HG03571 (cell line): ENCODE results near the gene DNAAF8.
A peak's percentile ranks its signal among the peaks of the same experiment; 100 is the strongest.
"Not testable (repeated sequence)": the region's sequence is repeated elsewhere in the genome, so short reads cannot be mapped to it uniquely, and the experiment has no call there.

Experiments used
- ATAC-seq: cut with Tn5 transposase; IDR thresholded peaks from one replicate; pipeline ENCODE4 v1.9.1; 2021; ENCODE audit not compliant: unreplicated experiment

Gene DNAAF8

DNA sequence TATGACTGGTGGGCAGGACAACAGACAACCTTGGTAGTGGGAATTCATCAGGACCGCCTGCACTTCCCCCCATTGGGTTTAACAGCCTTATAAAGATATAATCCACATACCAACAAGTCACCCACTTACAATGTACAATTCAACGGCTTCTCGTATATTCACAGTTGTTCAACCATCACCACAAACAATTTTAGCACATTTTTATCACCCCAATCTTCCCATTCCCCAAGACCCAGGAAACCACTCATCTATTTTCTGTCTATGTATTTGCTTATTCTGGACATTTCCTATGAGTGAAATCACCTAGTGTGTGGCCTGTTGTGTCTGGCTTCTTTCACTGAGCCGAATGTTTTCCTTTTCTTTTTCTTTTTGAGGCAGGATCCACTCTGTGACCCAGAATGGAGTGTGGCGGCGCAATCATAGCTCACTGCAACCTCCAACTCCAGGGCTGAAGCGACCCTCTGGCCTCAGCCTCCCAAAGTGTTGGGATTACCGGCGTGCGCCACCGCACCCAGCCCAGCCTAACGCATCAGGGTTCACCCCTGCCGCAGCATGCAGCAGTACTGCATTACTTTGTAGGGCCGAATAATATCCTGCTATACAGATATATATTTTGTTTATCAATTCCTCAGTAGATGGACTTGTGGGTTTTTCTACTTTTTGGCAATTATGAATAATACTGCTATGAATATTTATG is 11.1 kb upstream of the DNAAF8 start:
- no peak for ATAC-seq

DNA sequence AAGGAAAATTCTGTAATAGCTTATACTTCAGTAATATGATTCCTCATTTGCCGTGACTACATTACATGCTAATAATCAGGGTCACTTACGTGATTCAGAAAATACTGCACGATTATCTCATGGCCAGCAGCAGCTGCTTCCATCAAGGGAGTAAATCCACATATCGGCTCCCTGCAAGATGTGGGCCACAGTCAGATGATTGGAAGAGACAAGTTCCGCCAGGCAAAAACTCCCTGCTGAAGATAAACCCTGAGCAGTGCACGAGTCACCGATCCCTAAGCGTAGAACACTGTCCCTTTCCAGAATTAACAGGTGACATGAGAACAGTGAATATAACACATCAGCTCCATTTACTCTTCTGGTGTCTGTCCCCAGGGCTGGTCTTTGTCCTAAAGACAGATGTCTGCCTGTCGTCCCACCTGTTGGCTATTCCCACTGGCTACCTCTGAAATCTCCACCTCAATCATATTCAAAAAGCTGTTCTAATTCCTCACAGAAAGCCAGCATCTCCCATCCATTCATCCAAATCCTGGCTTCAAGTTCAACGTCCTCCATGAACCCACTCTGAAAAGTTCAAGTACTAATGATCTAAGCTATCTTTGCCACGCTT is 9.6 kb upstream of the DNAAF8 start:
- no peak for ATAC-seq

DNA sequence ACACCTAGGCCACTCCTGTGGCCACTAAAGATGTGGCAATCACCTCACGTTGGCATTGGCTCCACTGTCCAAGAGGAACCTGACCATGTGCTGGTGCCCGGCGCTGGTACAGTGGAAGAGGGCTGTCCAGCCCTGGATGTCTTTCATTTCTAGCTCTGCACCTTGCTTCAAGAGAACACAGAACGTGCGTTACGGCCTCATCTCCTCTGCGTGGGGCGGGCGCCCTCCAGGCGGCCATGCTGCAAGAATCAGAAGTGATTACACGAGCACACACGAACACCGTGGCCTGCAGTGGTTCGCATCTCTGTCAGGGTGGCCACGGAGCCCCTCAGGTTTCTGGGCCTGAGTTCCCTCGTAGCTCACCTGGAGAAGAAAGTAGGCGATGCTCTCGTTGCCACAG is 7.7 kb upstream of the DNAAF8 start:
- no peak for ATAC-seq

DNA sequence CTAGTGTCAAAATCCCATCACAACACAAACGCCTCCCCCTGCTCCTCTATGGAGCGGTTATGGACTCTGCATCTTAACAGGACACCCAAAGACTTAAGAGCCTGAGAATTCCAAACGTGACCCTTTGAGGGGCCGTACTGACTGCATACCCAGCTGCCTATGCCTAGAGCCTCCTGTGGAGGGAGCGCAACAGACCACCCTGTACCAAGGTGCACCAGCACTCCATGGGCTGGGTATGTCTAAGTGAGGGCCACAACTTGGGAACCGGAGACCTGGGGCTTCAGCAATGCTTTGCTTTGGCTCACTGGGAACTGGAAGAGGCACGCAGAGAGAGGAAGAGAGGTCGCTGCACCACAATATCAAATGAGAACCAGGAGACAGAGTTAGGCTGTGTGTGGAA is 5.7 kb upstream of the DNAAF8 start:
- ATAC-seq = no peak

DNA sequence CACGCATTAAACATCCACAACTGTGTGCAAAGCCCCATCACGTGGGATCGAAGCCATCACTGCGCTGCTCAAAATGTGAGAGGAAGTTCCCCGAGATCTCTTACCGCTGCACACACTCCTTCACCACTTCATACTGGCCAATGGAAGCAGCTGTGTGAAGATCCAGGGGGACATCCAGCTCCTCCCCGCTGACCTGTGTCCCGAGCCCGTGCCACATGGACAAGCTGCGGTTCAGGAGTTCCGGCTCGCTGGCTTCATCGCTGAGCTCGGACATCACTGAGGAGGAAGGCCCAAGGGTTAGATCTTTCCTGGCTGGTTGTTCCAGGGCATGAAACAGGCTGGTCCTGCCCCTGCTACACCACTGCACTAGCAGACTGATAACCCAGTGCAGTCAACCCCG is 4.5 kb upstream of the DNAAF8 start:
- ATAC-seq = no peak

DNA sequence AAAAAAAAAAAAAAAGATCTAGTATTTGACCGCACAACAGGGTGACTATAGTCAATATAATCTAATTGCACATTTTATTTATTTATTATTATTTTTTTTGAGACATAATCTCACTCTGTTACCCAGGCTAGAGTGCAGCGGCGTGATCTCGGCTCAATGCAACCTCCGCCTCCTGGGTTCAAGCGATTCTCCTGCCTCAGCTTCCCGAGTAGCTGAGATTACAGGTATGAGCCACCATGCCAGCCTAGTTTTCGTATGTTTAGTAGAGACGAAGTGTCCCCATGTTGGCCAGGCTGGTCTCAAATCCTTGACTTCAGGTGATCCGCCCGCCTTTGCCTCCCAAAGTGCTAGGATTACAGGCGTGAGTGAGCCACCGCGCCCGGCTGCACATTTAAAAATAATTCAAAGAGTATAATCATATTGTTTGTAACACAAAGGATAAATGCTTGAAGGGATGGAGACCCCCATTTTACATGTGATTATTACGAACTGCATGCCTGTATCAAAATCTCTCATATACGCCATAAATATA is 1.1 kb upstream of the DNAAF8 start:
- ATAC-seq = no peak

DNA sequence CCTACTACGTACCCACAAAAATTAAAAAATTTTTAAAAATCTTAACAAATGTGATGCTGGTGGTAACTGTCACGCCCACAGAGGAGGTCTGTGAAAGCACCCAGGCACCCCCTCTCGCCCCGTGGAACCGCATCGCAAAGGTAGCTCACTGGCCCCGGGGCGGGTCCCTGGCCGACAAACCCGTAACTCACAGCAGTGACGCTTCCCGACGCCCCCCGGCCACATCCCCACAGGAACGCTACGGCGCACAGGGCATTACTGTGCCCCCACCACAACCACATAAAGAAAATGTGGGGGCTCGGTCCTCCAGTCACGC is 632 bp upstream of the DNAAF8 start:
- peak; percentile 7 for ATAC-seq

DNA sequence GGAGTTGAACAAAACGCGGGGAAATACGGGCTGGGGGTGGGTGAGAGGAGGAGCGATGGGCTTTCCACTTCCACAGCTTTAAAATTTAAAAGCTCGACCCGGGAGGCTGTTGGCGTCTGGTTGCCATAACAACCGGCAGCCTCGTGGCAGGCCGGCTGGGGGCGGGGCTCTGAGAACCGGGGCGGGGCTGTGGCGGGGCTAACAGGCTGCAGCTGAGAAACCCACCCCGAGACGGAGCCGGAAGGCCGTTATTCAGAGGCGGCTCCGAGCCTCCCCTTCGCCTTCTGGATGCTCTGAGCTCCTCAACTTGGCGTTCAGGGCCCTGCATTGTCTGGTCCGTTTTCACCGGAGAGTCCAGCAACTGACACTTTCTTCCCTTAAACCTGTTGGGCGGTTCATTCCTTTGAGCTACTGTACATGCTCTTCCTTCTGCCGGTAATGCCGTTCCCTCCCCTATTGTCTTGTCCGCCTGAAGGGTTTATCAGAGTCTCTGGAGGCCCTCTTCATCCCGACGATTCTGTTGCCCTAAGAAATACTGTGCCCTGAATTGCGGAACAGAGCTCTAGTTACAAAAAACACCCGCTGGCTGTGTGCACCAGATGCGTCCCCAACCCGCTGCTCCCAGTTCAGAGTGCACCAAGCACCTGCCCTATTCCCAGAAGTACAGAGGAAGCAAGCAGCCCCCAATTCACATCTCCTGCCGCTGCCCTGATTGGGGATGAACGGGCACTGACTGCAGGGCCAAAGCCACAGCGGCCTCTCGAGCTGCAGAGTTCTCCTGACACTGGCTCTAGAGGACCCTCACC is 596 bp downstream of the DNAAF8 start:
- peak; percentile 55 for ATAC-seq

DNA sequence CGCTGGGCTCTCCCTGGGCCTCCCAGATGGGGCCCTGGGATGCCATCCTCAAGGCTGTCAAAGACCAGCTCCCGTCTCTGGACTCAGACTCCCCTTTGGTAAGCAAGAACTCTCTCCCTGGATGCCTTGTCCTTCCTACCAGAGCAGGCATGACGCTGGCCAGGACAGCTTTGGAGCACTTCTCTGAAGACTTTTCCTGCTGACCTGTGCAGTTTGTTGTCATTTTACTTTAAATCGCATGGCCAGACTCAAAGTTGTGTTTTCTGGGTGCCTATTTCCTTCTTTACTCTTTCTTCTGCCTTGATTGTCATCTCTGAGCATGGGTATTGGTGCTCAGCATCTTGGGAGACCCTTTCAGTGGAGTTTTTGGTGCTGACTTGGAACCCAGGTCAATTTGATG is 2.2 kb downstream of the DNAAF8 start:
- no peak for ATAC-seq

DNA sequence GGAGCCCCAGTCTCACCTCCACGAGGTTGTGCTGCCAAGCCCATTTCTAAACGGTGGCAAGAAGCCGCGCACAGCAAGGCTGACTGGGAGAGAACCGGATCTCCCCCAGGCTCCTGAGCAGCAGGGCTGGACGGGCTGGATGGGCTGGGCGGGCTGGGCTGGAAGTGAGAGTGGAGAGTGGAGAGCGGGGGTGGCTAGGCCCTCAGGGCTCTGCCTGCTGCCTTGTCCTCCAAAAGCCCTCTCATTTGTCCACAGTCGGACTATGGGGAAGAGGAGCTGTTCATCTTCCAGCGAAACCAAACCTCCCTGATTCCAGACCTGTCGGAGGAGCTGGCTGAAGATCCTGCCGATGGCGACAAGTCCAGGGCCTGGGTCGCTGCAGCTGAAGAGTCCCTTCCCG is 3.2 kb downstream of the DNAAF8 start:
- ATAC-seq = no peak

DNA sequence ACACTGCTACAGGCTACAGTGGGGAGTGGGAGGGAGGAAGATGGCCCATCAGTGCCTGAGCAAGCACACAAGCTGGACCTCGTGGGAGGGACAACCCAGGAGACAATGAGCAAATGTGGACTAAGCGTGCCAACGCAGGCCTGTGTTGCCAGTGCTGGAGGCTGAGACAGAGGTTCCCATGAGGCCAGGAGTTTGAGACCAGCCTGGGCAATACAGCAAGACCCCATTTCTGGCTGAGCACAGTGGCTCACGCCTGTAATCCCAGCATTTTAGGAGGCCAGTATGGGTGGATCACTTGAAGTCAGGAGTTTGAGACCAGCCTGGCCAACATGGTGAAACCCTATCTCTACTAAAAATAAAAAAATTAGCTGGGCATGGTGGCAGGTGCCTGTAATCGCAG is 4.0 kb downstream of the DNAAF8 start:
- not testable (repeated sequence) for ATAC-seq

DNA sequence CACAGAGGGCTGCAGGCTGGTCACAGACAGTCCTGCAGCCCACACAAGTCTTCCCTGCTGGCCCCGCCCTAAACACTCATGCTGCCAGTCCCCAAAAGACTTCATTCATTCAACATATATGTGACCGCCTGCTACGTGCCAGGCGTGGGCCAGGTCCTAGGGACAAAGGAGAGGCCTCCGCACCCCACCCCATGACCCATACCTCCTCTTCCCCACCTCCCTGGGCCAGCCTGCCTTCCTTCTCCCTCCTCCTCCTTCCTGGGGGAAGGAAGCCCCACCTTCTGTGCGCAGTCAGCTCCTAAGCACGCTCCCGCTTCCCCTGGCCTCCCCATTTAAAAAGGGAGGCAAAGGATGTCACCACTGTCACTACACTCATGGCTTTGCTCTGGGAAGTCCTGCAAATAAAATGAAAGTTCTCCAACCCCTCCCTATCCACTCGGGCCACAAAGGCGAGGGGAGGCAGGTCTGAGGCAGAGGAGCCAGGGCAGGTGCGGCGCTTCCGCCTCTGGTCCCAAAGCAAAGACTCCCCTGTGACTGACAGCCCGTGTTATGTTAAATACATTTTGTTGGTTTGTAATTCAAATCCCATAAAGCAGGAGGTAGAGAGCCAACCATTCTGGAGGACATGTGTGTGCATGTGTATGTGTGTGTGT is 9.0 kb downstream of the DNAAF8 start:
- no peak for ATAC-seq

DNA sequence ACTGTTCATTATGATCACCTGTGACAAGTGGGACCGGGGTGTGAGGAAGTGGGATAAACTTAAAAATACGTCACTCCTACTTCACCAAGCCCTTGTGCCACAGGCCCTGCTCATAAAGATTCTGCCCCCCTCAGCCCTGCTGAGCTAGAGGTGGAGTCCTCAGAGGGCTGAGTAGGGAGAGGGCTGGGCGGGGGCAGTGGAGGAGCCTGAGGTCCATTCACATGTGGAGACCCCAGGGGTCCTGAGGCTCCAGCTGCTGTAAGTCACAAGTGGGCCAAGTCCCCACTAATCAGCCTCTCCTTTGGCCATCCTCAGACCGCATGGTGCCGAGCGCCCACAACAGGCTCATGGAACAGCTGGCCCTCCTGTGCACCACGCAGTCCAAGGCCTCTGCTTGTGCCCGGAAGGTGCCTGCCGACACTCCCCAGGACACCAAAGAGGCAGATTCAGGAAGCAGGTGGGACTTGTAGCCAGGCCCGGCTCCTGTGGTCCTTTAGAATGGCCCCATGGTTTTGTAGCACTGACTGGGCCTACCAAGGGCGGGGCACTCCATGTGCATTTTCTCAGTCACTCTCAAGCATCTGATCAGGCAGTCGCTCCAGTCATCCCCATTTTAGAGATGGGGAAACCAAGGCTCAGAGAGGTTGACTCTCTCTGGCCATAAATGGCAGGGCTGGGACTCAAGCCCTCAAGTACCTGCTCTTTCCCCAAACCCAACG is 10.4 kb downstream of the DNAAF8 start:
- no peak for ATAC-seq

DNA sequence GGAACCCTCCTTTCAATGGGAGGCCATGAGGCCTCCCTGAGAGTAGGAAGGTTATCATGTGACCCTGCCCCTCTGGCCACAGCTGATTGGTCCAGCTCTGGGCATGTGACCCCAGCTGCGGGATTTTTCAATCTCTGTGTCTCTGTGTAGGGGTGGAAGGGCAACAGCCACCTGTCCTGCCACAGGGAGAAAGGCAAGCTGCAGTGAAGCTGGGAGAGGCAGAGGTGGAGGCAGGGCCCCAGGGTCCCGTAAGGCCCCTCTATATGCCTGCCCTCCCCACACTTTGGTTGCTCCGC is 10.9 kb downstream of the DNAAF8 start:
- ATAC-seq = no peak

DNA sequence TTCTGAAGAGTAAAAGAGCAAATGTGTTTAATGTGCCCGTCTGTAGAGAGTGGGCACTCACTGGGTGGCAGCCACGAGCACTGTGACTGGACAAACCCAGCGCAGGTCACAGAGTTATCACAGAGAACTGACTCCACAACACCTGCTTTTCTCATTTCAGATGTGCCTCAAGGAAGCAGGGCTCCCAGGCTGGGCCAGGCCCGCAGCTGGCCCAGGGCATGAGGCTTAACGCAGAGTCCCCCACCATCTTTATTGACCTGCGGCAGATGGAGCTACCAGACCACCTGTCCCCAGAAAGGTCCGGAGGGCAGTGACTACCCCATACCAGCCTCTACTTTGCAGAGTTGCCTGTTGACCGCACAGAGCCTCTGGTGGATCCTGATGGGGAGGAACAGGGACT is 11.9 kb downstream of the DNAAF8 start:
- no peak for ATAC-seq

DNA sequence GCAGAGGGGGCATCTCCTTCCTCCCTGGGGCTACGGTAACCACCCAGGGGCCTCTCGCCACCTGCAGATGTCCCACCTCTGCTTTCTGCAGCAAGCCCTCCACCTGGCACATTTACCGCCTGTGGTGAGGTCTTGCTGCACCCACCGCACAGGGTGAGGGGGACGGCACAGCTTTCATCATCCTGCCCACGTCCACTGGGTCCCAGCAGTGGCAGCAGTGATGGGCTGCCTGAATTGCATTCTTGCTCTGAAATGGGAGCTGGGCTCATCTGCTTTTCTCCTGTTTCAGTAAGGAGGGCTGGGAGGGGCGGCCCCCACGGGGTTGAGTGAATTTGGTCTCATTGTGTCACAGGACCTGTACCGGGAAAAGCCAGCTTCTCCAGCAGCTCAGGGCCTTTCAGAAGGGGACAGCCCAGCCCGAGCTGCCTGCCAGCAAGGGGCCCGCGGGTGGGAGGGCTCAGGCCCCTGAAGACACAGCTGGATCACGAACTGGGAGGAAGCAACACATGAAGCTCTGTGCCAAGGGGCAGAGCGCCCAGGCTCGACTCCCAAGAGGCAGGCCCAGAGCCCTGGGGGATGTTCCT is 12.7 kb downstream of the DNAAF8 start:
- no peak for ATAC-seq

DNA sequence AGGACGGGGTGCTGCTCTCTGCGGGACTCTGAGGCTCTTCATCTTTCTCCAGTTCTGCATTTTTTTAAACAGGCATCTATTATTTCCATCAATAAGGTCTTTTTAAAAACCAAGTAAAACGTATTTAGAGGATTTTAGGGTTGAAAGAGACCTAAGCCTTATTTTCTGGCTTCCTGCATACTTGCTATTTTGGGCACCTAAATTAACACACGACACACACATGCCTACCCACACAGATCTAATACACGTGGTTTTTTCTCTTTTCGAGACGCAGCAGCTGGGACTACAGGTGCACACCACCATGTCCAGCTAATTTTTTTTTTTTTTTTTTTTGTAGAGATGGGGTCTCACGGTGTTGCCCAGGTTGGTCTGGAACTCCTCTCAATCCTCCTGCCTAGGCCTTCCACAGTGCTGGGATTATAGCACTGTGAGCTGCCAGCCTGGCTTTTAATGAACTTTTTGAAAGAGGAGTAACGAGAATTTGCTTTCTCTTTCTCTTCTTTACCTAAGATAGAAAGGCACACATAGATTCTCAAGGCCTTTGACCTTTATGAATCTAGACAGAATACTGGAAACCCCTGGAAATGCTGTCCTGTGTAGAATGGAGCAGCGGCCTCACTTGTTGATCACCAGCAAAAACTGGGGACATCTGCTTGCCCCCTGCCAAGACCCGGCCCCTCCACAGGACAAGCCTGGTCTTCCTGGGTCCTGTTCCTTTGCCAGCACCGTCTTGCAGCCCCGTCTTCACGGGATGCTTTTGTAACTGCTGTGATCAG is 13.8 kb downstream of the DNAAF8 start:
- ATAC-seq = no peak

DNA sequence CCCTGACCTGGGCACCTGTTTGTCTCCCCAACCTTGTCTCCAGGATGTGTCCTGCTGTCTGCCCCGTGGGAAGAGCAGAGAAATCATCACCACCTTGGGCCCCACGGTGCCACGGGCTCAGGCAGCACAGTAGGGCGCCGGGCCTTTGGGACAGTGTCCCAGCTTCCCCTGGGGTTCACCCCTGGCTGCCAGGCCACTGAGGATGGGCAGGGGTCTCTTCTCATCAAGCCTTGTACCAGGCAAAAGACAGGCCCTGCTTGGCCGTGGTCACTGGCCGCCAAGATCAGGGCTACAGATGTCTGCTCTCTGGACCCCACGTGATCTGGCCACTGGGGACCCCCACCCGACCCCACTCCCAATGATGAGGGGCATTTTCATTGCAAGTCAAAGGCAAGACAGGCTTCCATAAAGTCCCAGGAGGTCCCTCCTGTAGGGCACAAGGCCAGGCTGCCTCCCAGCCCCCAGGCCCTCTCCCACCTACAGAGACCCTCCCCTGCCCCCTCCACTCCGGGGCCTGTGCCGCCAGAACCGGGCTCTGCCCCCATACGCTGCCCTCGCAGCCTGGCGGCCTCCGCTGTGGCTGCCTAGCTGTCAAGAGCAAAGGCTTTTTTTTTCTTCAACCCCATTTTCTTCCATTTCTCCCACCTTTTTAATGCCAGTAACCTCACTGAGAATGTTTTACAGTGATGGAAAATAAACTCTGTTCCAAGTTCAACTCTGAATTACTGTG is 14.5 kb downstream of the DNAAF8 start:
- ATAC-seq = no peak

DNA sequence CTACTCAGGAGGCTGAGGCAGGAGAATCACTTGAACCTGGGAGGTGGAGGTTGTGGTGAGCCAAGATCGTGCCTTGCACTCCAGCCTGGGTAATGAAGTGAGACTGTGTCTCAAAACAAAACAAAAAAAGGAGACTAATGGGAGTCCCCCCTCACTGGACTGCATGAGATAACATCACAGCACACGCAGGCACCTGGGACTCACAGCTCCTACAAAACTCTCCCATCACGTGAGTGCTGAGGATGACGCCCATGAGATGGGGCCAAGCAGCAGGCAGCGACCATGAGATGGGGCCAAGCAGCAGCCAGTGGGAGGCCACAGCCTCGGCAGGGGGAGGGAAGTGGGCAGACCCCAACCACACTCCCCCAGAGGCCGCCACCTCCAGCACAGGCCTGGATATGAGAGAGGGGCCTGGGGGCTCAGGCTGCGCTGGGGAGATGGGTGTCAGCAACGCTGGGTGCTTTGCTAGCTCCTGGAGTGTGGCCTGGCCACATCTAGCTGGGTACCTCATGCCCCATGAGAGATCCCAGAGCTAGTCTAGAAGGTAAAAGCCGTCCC is 15.4 kb downstream of the DNAAF8 start:
- no peak for ATAC-seq
